ENCODE results near the gene SLC38A9.

DNA sequence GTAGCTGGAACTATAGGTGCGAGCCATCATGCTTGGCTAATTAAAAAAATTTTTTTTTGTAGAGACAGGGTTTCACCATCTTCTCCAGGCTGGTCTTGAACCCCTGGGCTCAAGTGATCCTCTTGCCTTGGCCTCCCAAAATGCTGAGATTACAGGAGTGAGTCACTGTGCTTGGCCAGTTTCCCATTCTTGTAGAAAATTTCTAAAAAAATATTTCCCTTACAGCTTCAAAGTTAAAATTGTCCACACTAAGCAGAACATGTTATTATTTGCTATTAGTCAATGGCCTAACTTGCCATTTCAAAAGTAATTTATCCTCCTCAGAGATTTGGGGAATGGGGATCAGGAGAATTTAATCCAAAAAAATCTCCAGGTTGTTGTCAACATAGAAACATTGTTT is 40.1 kb downstream of the SLC38A9 start:
- TF ChIP-seq, protein P1, sequence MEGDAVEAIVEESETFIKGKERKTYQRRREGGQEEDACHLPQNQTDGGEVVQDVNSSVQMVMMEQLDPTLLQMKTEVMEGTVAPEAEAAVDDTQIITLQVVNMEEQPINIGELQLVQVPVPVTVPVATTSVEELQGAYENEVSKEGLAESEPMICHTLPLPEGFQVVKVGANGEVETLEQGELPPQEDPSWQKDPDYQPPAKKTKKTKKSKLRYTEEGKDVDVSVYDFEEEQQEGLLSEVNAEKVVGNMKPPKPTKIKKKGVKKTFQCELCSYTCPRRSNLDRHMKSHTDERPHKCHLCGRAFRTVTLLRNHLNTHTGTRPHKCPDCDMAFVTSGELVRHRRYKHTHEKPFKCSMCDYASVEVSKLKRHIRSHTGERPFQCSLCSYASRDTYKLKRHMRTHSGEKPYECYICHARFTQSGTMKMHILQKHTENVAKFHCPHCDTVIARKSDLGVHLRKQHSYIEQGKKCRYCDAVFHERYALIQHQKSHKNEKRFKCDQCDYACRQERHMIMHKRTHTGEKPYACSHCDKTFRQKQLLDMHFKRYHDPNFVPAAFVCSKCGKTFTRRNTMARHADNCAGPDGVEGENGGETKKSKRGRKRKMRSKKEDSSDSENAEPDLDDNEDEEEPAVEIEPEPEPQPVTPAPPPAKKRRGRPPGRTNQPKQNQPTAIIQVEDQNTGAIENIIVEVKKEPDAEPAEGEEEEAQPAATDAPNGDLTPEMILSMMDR (IDR thresholded peaks at IDR 0.05; ENCODE audit: borderline replicate concordance, extremely low read depth, low read length, poor library complexity, severe bottlenecking), result no peak
- no peak for TF ChIP-seq EZH2 (IDR thresholded peaks at IDR 0.05; ENCODE audit: borderline replicate concordance, low read depth, low read length, severe bottlenecking)

All from DND-41 (cell line).